H4 (cell line): ENCODE measurements around the gene TTYH2. TPM values are rescaled to one million over a fixed set of nuclear protein-coding genes. Genes with fewer than 3 reads are reported as not detected.

Experiments used
- DNase-seq: peaks from one replicate; pipeline ENCODE4 v3.0.0-alpha.2; 2015; ENCODE audit warnings: low spot score
- total RNA-seq: library from RNA; depleted of rRNA; stranded (reverse); fragments of >200 nt; shearing (Covaris generic); gene quantifications from 2 replicates; pipeline ENCODE4 v1.2.3, GENCODE V29; 2014

TTYH2 gene
- total RNA-seq, 1 experiment from 2014 or later: 3.0 TPM

GRCh38 chr17:74235911-74236371 lies 22.6 kb downstream of the TTYH2 start:
- no peak for DNase-seq

- no peak for DNase-seq
Observed at GRCh38 chr17:74237321-74237720, 23.9 kb downstream of the TTYH2 start.

DNA sequence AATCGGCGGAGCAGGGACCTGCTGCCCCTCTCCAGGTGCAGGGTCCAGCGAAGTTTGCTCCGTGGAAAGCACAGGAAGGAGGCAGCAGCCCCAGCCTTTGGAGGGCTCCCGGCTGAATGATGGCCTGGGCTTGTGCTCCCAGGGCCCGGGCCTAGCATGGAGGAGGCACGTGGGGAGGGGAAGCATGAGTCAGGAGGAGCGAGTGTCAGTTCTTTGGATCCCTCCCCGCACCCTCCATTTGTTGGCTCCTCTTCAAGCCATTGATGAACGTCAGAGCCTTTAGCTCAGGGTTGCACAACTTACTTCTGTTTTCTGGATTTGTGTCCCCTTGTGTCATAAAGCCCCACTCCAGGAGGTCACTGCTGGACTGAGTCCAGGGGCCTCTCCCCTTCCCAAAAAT lies 25.8 kb downstream of the TTYH2 start:
- no peak for DNase-seq

DNA sequence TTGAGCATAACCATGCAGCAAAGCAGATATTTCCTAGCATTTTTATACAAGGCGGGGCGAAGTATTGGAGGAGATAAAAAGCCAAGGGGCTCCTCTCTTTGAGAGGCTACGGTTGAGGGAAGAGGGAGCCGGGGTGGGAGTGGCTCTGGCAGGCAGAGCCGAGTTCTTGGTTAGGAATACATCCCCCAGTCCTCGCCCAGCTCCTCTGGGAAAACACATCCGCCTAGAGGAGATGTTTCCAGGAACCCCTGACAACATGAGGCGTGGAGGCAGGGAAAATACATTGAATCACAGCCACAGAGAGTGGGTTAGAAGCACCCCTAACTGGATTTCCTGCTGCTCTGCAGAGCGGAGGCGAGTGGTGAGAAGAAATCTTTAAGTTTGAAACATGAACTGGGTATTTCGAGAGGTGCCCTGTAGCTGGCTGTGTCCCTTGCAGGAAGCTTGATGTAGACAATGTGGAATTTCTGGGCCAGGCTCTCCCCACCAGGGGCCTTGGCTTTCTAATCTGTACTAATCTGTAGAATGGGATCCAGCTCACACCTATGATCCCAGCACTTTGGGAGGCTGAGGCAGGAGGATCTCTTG lies 27.3 kb downstream of the TTYH2 start:
- no peak for DNase-seq

DNA sequence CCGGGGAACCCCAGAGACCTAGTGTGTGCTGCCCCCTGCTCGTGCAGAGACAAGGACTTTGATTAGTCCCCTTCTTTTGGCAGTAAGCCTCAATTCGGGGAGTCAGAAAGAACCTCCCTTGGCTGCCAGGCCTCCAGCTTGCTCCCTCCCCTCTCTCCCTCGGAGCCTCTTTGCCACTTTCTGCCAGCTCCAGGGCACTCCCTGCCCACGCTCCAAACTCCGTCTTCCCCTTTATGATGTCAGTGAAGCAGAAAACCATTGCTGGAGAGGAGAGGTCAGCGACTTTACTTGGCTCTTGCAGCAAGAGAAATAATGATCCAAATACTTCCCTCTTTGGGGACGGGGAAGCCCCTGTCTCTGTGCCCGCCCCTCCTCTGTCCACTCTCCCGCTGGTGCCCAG lies 28.1 kb downstream of the TTYH2 start:
- no peak for DNase-seq

DNA sequence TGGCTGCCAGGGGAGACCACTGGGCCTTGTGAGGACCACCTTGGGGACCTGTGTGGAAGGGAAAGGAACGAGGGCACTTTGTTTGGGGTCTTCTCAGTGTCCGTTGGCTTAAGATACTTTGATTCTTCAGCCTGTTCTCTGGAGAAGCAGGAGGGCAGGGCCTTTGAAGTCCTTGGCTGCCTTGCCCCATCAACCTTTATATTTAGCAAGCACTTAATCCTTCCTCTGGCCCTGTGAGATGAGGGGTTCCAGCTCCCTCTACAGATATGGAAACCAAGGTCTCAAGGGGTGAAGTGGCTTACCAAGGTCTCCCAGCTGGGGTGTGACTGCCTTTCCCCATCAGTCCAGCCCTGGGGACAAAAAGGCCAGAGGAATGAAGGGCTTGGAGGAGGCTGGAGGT lies 28.5 kb downstream of the TTYH2 start:
- DNase-seq: no peak

- no peak for DNase-seq
Observed at GRCh38 chr17:74243013-74243755, 29.8 kb downstream of the TTYH2 start.

- DNase-seq: no peak
Observed at GRCh38 chr17:74244128-74244527, 30.8 kb downstream of the TTYH2 start.

DNA sequence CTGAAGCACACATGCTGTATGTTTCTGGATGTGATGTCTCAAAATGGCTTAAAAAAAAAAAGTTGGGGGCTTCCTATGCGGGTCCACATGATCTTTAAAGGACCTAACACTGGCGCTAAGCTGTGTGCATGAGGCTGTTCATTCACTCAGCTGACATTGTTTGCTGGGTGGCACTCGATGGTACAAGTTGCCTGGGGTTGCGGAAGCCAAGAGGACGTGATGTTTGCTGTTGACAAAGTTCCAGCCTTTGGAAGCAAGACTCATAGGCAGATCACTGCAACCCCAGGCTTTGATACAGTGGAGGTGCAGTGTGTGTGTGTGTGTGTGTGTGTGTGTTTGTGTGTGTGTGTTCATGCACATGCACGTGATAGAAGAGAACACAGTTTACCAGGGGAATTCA lies 31.2 kb downstream of the TTYH2 start:
- no peak for DNase-seq

GRCh38 chr17:74245145-74245831 lies 31.9 kb downstream of the TTYH2 start:
- no peak for DNase-seq

DNA sequence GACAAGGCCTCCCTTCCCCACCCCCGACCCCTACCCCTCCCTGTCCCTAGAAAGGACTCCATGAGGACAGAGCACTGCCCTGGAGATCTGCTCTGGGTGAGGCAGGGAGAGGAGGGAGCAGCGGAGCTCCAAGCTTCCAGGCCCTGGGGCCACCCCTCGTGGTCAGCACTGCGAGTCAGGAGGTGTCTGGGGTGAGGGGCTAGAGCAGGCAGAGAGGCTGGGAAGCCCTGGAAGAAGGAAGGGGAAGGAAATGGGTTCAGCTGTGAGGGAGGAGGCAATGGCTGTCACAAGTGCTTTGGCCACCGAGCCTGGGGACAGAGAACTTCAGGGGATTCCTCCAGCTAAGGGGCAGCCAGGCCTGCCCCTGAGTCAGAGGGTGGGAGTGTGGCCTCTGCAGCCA lies 32.5 kb downstream of the TTYH2 start:
- DNase-seq: no peak

DNA sequence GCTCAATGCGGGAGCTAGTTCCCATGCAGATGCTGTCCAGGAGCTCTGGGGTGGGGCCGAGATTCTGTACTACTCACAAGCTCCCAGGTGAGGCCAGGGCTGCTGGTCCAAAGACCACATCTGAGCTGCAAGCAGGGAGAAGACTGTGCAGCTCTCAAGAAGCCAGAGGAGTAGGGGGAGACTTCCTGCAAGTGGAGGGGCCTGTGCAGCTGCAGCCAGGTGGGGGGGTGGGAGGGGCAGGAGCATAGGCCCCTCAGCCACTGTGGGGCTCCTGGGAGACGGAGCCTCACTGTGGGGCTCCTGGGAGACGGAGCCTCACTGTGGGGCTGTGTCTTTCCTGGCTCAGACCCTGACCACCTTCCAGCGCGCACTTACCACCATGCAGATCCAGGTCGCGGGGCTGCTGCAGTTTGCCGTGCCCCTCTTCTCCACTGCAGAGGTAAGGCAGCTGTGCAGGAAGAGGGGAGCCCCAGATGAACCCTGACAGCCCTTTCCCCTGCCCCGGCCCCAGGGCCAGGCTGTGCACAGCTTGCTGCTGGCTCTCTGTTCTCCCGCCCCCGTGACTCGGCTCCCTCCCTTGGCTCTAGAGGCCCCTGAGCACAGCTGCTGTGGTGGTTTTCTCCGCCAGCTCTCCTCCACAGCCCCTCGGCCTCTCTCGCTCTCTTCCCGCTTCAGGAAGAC lies 36.4 kb downstream of the TTYH2 start:
- DNase-seq: no peak

- no peak for DNase-seq
Observed at GRCh38 chr17:74250324-74250995, 37.1 kb downstream of the TTYH2 start.

- DNase-seq: no peak
Observed at GRCh38 chr17:74251051-74251450, 37.7 kb downstream of the TTYH2 start.

GRCh38 chr17:74251569-74251968 lies 38.2 kb downstream of the TTYH2 start:
- no peak for DNase-seq

DNA sequence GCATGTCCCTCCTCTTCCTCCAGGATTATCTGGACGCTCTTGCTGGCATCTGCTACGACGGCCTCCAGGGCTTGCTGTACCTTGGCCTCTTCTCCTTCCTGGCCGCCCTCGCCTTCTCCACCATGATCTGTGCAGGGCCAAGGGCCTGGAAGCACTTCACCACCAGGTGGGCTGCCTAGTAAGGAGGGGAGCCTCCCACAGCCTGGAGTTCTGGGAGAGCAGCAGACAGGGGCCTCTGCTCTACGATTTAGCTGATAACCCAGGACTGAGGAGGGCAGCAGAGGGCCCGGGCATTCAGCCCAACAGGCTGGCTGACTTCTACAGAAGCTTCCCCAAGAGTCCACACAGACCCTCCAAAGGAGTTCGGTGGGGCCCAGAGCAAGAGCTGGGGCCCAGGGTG lies 38.8 kb downstream of the TTYH2 start:
- DNase-seq: no peak

- DNase-seq: no peak
Observed at GRCh38 chr17:74253036-74253435, 39.7 kb downstream of the TTYH2 start.

GRCh38 chr17:74257311-74257710 lies 43.9 kb downstream of the TTYH2 start:
- no peak for DNase-seq

DNA sequence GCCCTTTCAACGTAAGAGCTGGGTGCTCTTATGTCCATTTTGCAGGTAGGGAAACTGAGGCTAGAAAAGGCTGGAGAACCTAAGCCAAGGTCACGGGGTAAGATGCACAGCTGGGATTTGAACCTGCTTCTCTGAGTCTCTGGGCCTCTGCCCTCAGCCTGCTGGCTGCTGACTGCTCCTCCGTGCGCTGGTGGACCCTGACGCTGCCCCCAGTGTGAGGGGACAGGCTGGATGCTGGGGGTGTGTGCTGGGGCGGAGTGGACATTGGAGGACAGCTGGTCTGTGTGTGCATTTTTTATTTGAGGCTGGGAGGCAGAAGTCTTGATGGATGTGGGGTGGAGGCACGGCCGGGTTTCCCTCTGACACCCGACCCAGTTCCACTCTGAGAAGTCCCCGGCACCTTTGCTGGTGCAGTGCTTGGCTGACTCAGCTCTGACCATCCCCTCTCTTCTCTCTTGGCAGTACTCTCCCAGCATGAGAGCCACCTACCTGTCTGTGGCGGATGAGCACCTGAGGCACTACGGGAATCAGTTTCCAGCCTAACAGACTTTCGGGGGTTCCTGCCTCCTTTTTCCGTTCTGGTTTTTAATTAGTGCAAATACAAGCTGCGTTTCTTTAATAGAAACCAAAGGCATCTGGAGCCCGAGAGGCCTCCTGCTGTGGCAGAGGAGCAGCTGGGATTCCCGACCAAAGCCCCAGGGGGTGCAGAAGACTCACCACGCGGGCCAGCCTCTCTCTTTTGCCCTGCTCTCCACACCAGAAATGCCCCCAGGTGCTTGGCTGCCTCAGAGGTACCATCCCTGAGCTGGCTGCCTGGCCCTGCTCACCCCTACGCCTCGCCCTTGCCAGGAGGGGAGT lies 46.5 kb downstream of the TTYH2 start:
- no peak for DNase-seq

DNA sequence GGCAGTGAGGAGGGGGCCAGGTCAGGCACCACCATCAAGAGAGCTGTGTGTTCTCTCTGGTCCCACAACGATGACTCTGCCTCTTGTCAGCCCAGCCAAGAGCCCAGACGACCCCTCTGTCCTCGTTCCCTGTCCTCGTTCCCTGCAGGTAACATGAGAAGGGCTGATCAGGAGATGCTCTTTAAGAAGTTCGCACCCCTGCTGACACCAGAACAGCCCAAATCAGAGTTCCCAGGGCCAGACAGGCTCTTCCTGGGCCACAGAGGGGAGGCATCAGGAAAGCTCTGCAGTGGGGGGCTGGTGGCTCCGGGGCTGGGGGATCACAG lies 47.1 kb downstream of the TTYH2 start:
- no peak for DNase-seq

GRCh38 chr17:74262601-74263000 lies 49.2 kb downstream of the TTYH2 start:
- DNase-seq: no peak
